HG03520 (cell line): Measurements from ENCODE around the gene GLO1.
"Not testable (repeated sequence)": the region's sequence is repeated elsewhere in the genome, so short reads cannot be mapped to it uniquely, and the experiment has no call there.

Experiments
- ATAC-seq: cut with Tn5 transposase; IDR thresholded peaks from one replicate; pipeline ENCODE4 v1.9.1; 2021; ENCODE audit warnings: mild to moderate bottlenecking, moderate library complexity; ENCODE audit not compliant: unreplicated experiment

GLO1 gene

GRCh38 chr6:38708496-38708895 lies 5.6 kb upstream of the GLO1 start:
- no peak for ATAC-seq

- ATAC-seq = no peak
These were observed 3.0 kb upstream of the GLO1 start for GRCh38 chr6:38705924-38706323.

GRCh38 chr6:38703949-38704590 lies 1.1 kb upstream of the GLO1 start:
- no peak for ATAC-seq

- no peak for ATAC-seq
These were observed 1.4 kb downstream of the GLO1 start for GRCh38 chr6:38701551-38701950.

GRCh38 chr6:38699702-38700101 lies 3.2 kb downstream of the GLO1 start:
- ATAC-seq = not testable (repeated sequence)

GRCh38 chr6:38697846-38698245 lies 5.1 kb downstream of the GLO1 start:
- no peak for ATAC-seq

- ATAC-seq = no peak
These were observed 6.6 kb downstream of the GLO1 start for GRCh38 chr6:38696345-38696744.

- no peak for ATAC-seq
These were observed 7.0 kb downstream of the GLO1 start for GRCh38 chr6:38695933-38696332.

- no peak for ATAC-seq
These were observed 7.6 kb downstream of the GLO1 start for GRCh38 chr6:38695227-38695900.

- no peak for ATAC-seq
These were observed 14.3 kb downstream of the GLO1 start for GRCh38 chr6:38688579-38689087.

GRCh38 chr6:38687549-38687948 lies 15.4 kb downstream of the GLO1 start:
- no peak for ATAC-seq

- ATAC-seq = no peak
These were observed 15.9 kb downstream of the GLO1 start for GRCh38 chr6:38687043-38687353.

- ATAC-seq = no peak
These were observed 16.5 kb downstream of the GLO1 start for GRCh38 chr6:38686270-38687042.

GRCh38 chr6:38684904-38685303 lies 18.0 kb downstream of the GLO1 start:
- no peak for ATAC-seq

GRCh38 chr6:38684237-38684636 lies 18.7 kb downstream of the GLO1 start:
- no peak for ATAC-seq

GRCh38 chr6:38681850-38682249 lies 21.1 kb downstream of the GLO1 start:
- no peak for ATAC-seq

- ATAC-seq = no peak
These were observed 23.3 kb downstream of the GLO1 start for GRCh38 chr6:38679668-38680067.

- ATAC-seq = no peak
These were observed 24.7 kb downstream of the GLO1 start for GRCh38 chr6:38678178-38678760.

GRCh38 chr6:38676974-38677544 lies 25.9 kb downstream of the GLO1 start:
- ATAC-seq = no peak

- ATAC-seq = no peak
These were observed 26.5 kb downstream of the GLO1 start for GRCh38 chr6:38676236-38676973.
